Mucosa of gallbladder (tissue), 1 donor: Measurements from ENCODE around the gene HCN2. TPM values are rescaled to one million over a fixed set of nuclear protein-coding genes. Genes with fewer than 3 reads are reported as not detected.

Experiments used
- DNase-seq: peaks from one replicate; pipeline ENCODE4 v3.0.0-alpha.2; 2020; ENCODE audit warnings: low spot score
- total RNA-seq: library from RNA; stranded (reverse); gene quantifications from one replicate; pipeline ENCODE4 v1.2.1, GENCODE V29; 2021
- donor health status: DM: no; HTN: no; CAD: no.

HCN2 gene
- total RNA-seq, 1 donor from 2014 or later: 0.40 TPM

- DNase-seq: no peak
Observed at GRCh38 chr19:653425-653824, 63.7 kb downstream of the HCN2 start.

GRCh38 chr19:655691-656090 is 66.0 kb downstream of the HCN2 start:
- DNase-seq: no peak

GRCh38 chr19:656751-657559 is 67.3 kb downstream of the HCN2 start:
- DNase-seq: no peak

GRCh38 chr19:657611-658010 is 67.9 kb downstream of the HCN2 start:
- no peak for DNase-seq

- no peak for DNase-seq
Observed at GRCh38 chr19:658059-658839, 68.6 kb downstream of the HCN2 start.

GRCh38 chr19:658916-659839 is 69.5 kb downstream of the HCN2 start:
- no peak for DNase-seq

- DNase-seq: no peak
Observed at GRCh38 chr19:660793-661426, 71.2 kb downstream of the HCN2 start.

GRCh38 chr19:661427-662196 is 71.9 kb downstream of the HCN2 start:
- no peak for DNase-seq

GRCh38 chr19:662207-662961 is 72.7 kb downstream of the HCN2 start:
- no peak for DNase-seq

GRCh38 chr19:662962-663681 is 73.4 kb downstream of the HCN2 start, which contains the start of gene RNF126:
Gene RNF126, minus strand, starts transcription at chr19:663214. Its CDS starts 93 bp downstream, at chr19:663121.
- DNase-seq: peak; percentile 95

GRCh38 chr19:663682-664117 is 74.0 kb downstream of the HCN2 start:
- no peak for DNase-seq

GRCh38 chr19:664913-665443 is 75.3 kb downstream of the HCN2 start:
- peak; percentile 78 for DNase-seq

Other genes starting within 250 kb of the HCN2 start
- 27.9 TPM for gene MIER2, start 245.1 kb upstream of the HCN2 start, total RNA-seq
- 172 TPM for gene C2CD4C, start 180.7 kb upstream of the HCN2 start, total RNA-seq
- gene SHC2, start 128.8 kb upstream of the HCN2 start, total RNA-seq: 139 TPM
- 5.8 TPM for gene MADCAM1, start 93.4 kb upstream of the HCN2 start, total RNA-seq
- 33.8 TPM for gene TPGS1, start 82.4 kb upstream of the HCN2 start, total RNA-seq
- 53.3 TPM for gene CDC34, start 58.1 kb upstream of the HCN2 start, total RNA-seq
- gene GZMM, start 45.8 kb upstream of the HCN2 start, total RNA-seq: 2.7 TPM
- 480 TPM for gene BSG, start 17.3 kb upstream of the HCN2 start, total RNA-seq
- gene POLRMT, start 43.7 kb downstream of the HCN2 start, total RNA-seq: 56.0 TPM
- gene FGF22, start 50.0 kb downstream of the HCN2 start, total RNA-seq: 0.17 TPM
- 34.8 TPM for gene RNF126, start 73.3 kb downstream of the HCN2 start, total RNA-seq
- 39.1 TPM for gene FSTL3, start 86.5 kb downstream of the HCN2 start, total RNA-seq
- not detected for gene PRSS57, start 105.6 kb downstream of the HCN2 start, total RNA-seq
- 26.1 TPM for gene PALM, start 119.1 kb downstream of the HCN2 start, total RNA-seq
- gene MISP, start 161.2 kb downstream of the HCN2 start, total RNA-seq: 79.4 TPM
- gene PTBP1, start 207.6 kb downstream of the HCN2 start, total RNA-seq: 270 TPM
- 0.20 TPM for gene PLPPR3, start 232.1 kb downstream of the HCN2 start, total RNA-seq
- not detected for gene AZU1, start 238.0 kb downstream of the HCN2 start, total RNA-seq